C4-2B (cell line): ENCODE measurements around the gene TEX14.
A peak's percentile ranks its signal among the peaks of the same experiment; 100 is the strongest.

Experiments used
- H3K27ac ChIP-seq: fragments of 450-650 bp; 2 replicates; pipeline ENCODE4 v1.5.1; 2017
- ZFX ChIP-seq: fragments of 450-650 bp; IDR thresholded peaks from 2 replicates; pipeline ENCODE4 v1.6.1; 2017
- TF ChIP-seq, protein P1 (sequence below): fragments of 450-650 bp; conservative IDR thresholded peaks from 2 replicates; pipeline ENCODE4 v1.5.1; 2017; ENCODE audit warnings: mild to moderate bottlenecking

Gene TEX14

DNA sequence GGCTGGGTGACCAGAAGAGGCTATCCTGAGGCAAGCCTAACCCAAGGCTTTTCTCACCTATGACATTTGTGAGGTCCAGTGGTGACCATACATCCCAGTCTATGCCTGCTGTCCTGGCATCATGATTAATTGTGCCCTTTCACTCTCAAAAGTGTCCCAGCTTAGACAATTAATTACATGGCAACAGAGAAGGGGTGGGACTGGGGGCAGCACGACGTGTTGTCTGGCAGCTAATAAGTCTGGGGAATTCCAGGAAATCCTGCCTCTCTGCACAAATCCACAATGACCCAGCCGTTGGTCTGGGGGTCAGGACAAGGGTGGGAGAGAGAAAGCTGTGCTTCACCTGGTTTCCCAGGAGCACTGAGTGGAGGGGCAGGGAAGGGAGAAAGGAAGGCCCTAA, 163.4 kb downstream of the TEX14 start:
- H3K27ac ChIP-seq = no peak overlapping the region
- TF ChIP-seq ZFX = no peak
- TF ChIP-seq, protein P1, sequence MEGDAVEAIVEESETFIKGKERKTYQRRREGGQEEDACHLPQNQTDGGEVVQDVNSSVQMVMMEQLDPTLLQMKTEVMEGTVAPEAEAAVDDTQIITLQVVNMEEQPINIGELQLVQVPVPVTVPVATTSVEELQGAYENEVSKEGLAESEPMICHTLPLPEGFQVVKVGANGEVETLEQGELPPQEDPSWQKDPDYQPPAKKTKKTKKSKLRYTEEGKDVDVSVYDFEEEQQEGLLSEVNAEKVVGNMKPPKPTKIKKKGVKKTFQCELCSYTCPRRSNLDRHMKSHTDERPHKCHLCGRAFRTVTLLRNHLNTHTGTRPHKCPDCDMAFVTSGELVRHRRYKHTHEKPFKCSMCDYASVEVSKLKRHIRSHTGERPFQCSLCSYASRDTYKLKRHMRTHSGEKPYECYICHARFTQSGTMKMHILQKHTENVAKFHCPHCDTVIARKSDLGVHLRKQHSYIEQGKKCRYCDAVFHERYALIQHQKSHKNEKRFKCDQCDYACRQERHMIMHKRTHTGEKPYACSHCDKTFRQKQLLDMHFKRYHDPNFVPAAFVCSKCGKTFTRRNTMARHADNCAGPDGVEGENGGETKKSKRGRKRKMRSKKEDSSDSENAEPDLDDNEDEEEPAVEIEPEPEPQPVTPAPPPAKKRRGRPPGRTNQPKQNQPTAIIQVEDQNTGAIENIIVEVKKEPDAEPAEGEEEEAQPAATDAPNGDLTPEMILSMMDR = no peak

DNA sequence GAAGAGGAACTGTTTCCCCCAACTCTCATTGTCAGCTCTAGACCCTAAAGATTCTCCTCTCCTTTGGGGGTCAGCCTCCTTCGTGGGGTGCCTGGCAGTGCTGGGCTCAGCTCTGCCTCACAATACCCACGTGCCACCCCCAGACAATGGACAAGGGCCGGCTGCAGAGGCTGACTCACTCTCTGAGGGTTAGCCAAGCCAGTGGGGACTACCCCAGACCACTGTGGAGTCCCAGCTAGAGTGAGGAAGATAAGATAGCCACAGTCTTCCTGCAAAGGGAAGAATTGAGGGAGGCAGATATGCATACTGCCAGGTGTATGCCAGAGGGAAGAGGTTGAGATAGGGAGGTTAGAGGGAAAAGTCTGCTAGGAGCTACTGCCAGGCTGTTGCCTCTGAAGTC, 163.9 kb downstream of the TEX14 start:
- TF ChIP-seq, protein P1 = no peak

DNA sequence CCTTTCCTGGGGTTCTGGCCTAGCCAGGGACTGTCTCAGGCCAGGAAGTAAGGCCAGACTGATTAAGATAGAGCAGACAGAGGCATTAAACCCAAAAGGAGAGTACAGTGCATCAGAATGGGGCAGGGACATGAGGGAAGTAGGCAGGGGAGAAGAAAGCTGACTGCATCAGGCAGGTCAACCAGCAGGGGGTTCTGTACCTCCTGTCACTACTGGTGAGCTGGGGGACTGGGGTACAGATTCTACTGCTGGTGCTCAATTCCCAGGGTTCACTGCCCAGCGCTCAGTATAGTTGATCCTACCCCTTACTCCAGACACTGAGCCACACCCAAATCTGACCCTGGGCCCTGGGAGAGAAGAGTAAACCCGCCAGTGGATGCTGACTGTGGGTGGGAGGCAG, 164.5 kb downstream of the TEX14 start:
- TF ChIP-seq ZFX = no peak
- TF ChIP-seq, protein P1 = no peak
- no peak overlapping the region for H3K27ac ChIP-seq

More for the DNA sequence above, 163.9 kb downstream of the TEX14 start:
- H3K27ac ChIP-seq = no peak overlapping the region

DNA sequence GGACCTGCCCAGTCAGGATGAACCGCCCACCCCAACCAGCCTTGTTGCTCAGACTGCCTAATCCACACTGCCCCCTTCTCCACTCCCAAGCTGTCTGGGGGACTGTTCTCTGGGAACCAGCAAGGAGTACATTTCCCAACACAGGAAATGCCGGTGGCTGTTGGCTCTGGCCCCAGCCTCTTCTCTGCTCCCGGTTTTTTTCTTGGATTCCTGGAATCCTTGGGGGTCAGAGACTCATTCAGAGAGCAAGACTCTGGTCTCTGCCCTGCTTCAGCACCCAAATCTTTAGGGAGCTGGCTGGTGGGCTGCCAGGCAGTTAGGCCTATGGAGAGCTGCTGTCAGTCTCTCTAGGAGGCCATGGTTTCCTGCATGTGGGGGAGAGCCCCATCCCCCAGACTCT, 166.6 kb downstream of the TEX14 start:
- TF ChIP-seq, protein P1 = no peak
- no peak for TF ChIP-seq ZFX
- H3K27ac ChIP-seq = no peak overlapping the region

DNA sequence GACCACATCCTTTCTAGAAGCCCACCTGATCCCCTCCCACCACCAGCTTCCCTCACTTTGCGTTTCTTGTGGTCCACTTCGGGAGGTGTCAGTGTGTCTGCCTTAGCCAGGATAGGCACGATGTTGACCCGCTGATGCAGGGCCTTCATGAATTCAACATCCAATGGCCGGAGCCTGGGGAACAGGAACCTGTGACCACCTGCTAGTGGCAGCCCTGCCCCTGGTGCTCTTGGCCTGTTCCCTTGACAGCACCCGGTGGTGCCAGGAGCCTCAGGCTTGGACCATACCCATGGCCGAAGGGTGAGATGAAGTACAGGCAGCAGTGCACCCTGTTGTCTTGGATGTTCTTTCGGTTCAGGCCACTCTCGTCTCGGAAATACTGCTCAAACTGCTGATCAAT, 170.2 kb downstream of the TEX14 start:
- no peak overlapping the region for H3K27ac ChIP-seq
- TF ChIP-seq, protein P1 = no peak

DNA sequence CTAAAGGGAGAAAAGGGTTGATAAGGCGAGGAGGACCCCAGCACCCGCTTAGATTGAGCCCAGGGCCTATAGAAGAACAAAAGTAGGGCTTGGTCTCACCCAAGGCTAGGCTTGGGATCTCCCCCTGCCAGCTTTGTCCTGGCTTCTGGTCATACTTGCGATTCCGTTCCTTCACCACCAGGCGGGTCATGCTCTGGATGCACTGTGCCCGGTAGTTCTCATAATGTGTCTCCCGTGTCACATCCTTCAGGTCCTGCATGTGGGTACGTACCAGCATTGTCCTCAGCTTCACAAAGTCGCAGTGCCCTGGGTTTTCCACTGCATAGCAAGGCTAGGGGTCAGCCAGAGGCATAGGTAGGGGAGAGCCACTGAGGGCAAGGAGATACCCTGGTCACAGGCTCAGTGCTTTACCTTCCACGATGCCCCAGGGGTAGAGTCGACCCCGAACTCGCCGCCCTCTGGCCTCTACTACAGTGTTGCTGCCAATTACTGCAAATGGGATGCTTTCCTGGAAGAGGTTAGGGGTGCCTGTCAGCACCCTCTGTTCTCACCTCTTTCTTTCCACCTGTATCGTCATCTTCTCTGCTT, 170.9 kb downstream of the TEX14 start:
- H3K27ac ChIP-seq = no peak overlapping the region
- no peak for TF ChIP-seq ZFX
- TF ChIP-seq, protein P1 = no peak; the same call in 1 of the 2 replicates

DNA sequence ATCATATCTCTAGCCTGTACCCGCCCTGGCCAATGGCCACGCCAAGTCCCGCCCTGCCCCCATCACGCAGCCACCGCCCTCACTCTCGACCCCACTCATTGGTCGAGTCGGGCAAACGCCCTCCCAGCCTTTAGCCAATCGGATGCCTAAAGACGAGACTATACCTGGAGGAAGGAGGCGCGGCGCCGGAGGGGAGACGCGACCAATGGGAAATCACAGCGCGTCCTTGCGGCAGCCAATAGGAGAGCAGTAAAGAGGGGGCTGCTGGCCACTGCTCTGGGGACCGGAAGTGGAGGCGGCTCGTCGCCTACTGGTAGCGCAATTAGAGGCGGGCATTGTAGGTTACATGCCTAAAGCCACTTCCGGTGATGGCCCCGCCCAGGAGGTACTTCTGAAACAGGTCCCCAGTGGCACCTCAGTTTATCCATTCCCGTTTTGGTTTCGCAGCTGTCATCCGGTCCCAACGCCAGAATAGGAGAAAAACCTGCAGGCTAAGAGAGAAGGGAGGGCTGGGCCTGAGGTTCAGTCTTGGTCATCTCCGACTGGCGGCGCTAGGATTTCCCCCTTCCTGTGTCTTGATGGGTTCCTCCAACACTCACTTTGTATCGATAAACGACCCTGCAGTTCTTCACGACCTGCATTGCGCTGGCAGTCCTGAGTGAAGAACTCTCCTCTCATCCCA, 173.8 kb downstream of the TEX14 start:
- H3K27ac ChIP-seq = peak overlapping the region; percentile 82
- TF ChIP-seq ZFX = no peak
- TF ChIP-seq, protein P1 = no peak
